Kidney epithelial cell (primary cell): ENCODE data around the gene MUC22. TPM values are rescaled to one million over a fixed set of nuclear protein-coding genes. Genes with fewer than 3 reads are reported as not detected.

Experiments
- DNase-seq: peaks from one replicate; pipeline ENCODE4 v3.0.0-alpha.2; 2010; ENCODE audit warnings: low read depth
- H3K27me3 ChIP-seq: 2 replicates; pipeline ENCODE4 v1.6.0; 2011; ENCODE audit warnings: low read length; ENCODE audit not compliant: control insufficient read depth, insufficient read depth
- H3K36me3 ChIP-seq: 2 replicates; pipeline ENCODE4 v1.5.1; 2011; ENCODE audit warnings: low read length; ENCODE audit not compliant: control insufficient read depth, insufficient read depth
- H3K4me3 ChIP-seq: 2 replicates; pipeline ENCODE4 v1.5.1; 2011; ENCODE audit warnings: low read depth, mild to moderate bottlenecking, control low read depth, low read length
- CTCF ChIP-seq: IDR thresholded peaks from 2 replicates; pipeline ENCODE4 v1.5.1; 2011; ENCODE audit warnings: mild to moderate bottlenecking, moderate library complexity, low read length, control low read depth, inconsistent platforms; ENCODE audit not compliant: insufficient read depth, poor library complexity, severe bottlenecking
- total RNA-seq: library from RNA; depleted of rRNA; stranded (reverse); fragments of >200 nt; gene quantifications from 2 replicates; pipeline ENCODE4 v1.2.3, GENCODE V29; 2015

MUC22 gene
- not detected in 2 replicates for total RNA-seq

GRCh38 chr6:31010393-31011060 is at the start of gene MUC22:
MUC22 (plus strand) TSS chr6:31010474; CDS start chr6:31010707, 233 bp downstream.
- Histone ChIP-seq H3K27me3 (no peaks in the 10 kb centered on the region), H3K4me3 (no peak within 1 kb of the TSS), H3K36me3 (no peaks in the 10 kb centered on the region)
- TF ChIP-seq CTCF: no peak
- peak; percentile 63 for DNase-seq

GRCh38 chr6:30960907-30961673 is 49.2 kb upstream of the MUC22 start:
- Histone ChIP-seq H3K4me3 (no peak overlapping the region), H3K27me3 (no peaks in the 10 kb centered on the region), H3K36me3 (no peaks in the 10 kb centered on the region)
- no peak for TF ChIP-seq CTCF
- DNase-seq: no peak

- Histone ChIP-seq H3K36me3 (no peaks in the 10 kb centered on the region), H3K4me3 (no peak overlapping the region), H3K27me3 (no peaks in the 10 kb centered on the region)
- DNase-seq: no peak
- TF ChIP-seq CTCF: no peak
Observed at GRCh38 chr6:30962716-30963115, 47.6 kb upstream of the MUC22 start.

- no peak for TF ChIP-seq CTCF
- H3K36me3 ChIP-seq: no peaks in the 10 kb centered on the region
- no peak overlapping the region for H3K4me3 ChIP-seq
- no peak for DNase-seq
- H3K27me3 ChIP-seq: no peaks in the 10 kb centered on the region
Observed at GRCh38 chr6:30963641-30964040, 46.6 kb upstream of the MUC22 start.

- no peak for TF ChIP-seq CTCF
- H3K27me3 ChIP-seq: no peaks in the 10 kb centered on the region
- H3K4me3 ChIP-seq: no peak overlapping the region
- no peak for DNase-seq
- no peaks in the 10 kb centered on the region for H3K36me3 ChIP-seq
Observed at GRCh38 chr6:30964075-30964474, 46.2 kb upstream of the MUC22 start.
